OCI-LY7 (cell line): ENCODE measurements around the gene GNG11. TPM values are rescaled to one million over a fixed set of nuclear protein-coding genes. Genes with fewer than 3 reads are reported as not detected.

Experiments used
- BruUV-seq: library from RNA; stranded (reverse); fragments of 400-500 nt; replicated peaks from 2 replicates; lab custom pipeline; 2021; lab: Mats Ljungman, UMichigan
- CTCF ChIA-PET: fragments of 300-600 bp; sonication (Branson Sonifier 250); formaldehyde crosslinking; loops from one replicate; lab custom pipeline; 2022; ENCODE audit warnings: antibody characterized with exemption; ENCODE audit not compliant: unreplicated experiment; lab: Charles Lee
- POLR2A ChIA-PET: fragments of 300-600 bp; sonication (Branson Sonifier 250); formaldehyde crosslinking; loops from one replicate; lab custom pipeline; 2022; ENCODE audit warnings: antibody characterized with exemption; lab: Charles Lee
- DNase-seq: peaks from one replicate; pipeline ENCODE4 v3.0.0-alpha.2; 2015; ENCODE audit warnings: low spot score
- H2AFZ ChIP-seq: fragments of 200-600 bp; sonication (generic), shearing (Covaris generic); 2 replicates; pipeline ENCODE4 v1.6.1; 2014; ENCODE audit warnings: mild to moderate bottlenecking, antibody characterized with exemption, low read length, moderate library complexity
- H3K27ac ChIP-seq: fragments of 200-600 bp; sonication (generic); 2 replicates; pipeline ENCODE4 v1.5.1; 2014; ENCODE audit warnings: mixed run types, low read depth, mild to moderate bottlenecking, moderate library complexity, low read length, inconsistent platforms; ENCODE audit not compliant: poor library complexity, severe bottlenecking
- H3K36me3 ChIP-seq: fragments of 200-600 bp; sonication (generic); 2 replicates; pipeline ENCODE4 v1.6.1; 2014; ENCODE audit warnings: mild to moderate bottlenecking, antibody characterized with exemption, low read length, moderate library complexity, mixed read lengths; ENCODE audit not compliant: insufficient read depth
- H3K4me1 ChIP-seq: fragments of 200-600 bp; sonication (generic); 2 replicates; pipeline ENCODE4 v1.5.1; 2014; ENCODE audit warnings: mild to moderate bottlenecking, low read length; ENCODE audit not compliant: insufficient read depth, poor library complexity, severe bottlenecking
- H3K4me2 ChIP-seq: fragments of 200-600 bp; sonication (generic); 2 replicates; pipeline ENCODE4 v1.6.1; 2014; ENCODE audit warnings: mild to moderate bottlenecking, low read length
- H3K4me3 ChIP-seq: fragments of 200-600 bp; sonication (generic); 2 replicates; pipeline ENCODE4 v1.5.1; 2014; ENCODE audit warnings: mild to moderate bottlenecking, low read depth, low read length; ENCODE audit not compliant: poor library complexity, severe bottlenecking
- H3K79me2 ChIP-seq: fragments of 200-600 bp; sonication (generic); 2 replicates; pipeline ENCODE4 v1.6.1; 2016; ENCODE audit warnings: low read depth, mild to moderate bottlenecking, low read length, moderate library complexity, mixed read lengths; ENCODE audit not compliant: insufficient read depth
- H3K9me2 ChIP-seq: fragments of 200-600 bp; sonication (generic); 2 replicates; pipeline ENCODE4 v1.6.1; 2016; ENCODE audit warnings: mild to moderate bottlenecking, low read length, mixed read lengths; ENCODE audit not compliant: insufficient read depth
- H3K9me3 ChIP-seq: fragments of 200-600 bp; sonication (generic); 2 replicates; pipeline ENCODE4 v1.6.1; 2014; ENCODE audit warnings: mild to moderate bottlenecking, mixed run types, low read length, mixed read lengths
- H4K20me1 ChIP-seq: fragments of 200-600 bp; sonication (generic); 2 replicates; pipeline ENCODE4 v1.6.1; 2014; ENCODE audit warnings: mild to moderate bottlenecking, antibody characterized with exemption, low read length, moderate library complexity, mixed read lengths; ENCODE audit not compliant: insufficient read depth
- EZH2phosphoT487 ChIP-seq: fragments of 200-600 bp; sonication (generic); IDR thresholded peaks from 2 replicates; pipeline ENCODE4 v1.6.1; 2018; ENCODE audit warnings: low read depth, borderline replicate concordance, mild to moderate bottlenecking, mixed run types, antibody characterized with exemption, low read length, moderate library complexity, mixed read lengths
- intact Hi-C: fragments of 100-400 bp; cut with micrococcal nuclease; formaldehyde crosslinking; loops from one replicate; pipeline ENCODE4 v1.10.0; 2022; ENCODE audit not compliant: unreplicated experiment
- total RNA-seq, 2 experiments: library from RNA; depleted of rRNA in 1 of 2; stranded (reverse); fragments of >200 nt in 1 of 2; shearing (Covaris generic) in 1 of 2; gene quantifications; 2 replicates each; pipeline ENCODE4 v1.2.3, GENCODE V29; 2014 to 2022
- TF ChIP-seq, protein P1 (sequence below): fragments of 200-600 bp; sonication (generic); conservative IDR thresholded peaks from 2 replicates; pipeline ENCODE4 v1.5.1; 2014; ENCODE audit warnings: mild to moderate bottlenecking, antibody characterized with exemption, low read length, moderate library complexity, mixed read lengths

Gene GNG11
- total RNA-seq, 2 experiments from 2014 or later: 0.82 to 1.2 TPM

GRCh38 chr7:93964262-93964661 is 42.7 kb downstream of the GNG11 start:
- Histone ChIP-seq H3K27ac (no peak overlapping the region), H2AFZ (no peak overlapping the region), H3K36me3 (no peaks in the 10 kb centered on the region), H3K4me2 (no peak overlapping the region), H3K9me2 (no peaks in the 10 kb centered on the region), H4K20me1 (no peaks in the 10 kb centered on the region), H3K4me1 (no peaks in the 10 kb centered on the region), H3K4me3 (no peak overlapping the region), H3K79me2 (no peaks in the 10 kb centered on the region), H3K9me3 (no peaks in the 10 kb centered on the region)
- TF ChIP-seq, protein P1, sequence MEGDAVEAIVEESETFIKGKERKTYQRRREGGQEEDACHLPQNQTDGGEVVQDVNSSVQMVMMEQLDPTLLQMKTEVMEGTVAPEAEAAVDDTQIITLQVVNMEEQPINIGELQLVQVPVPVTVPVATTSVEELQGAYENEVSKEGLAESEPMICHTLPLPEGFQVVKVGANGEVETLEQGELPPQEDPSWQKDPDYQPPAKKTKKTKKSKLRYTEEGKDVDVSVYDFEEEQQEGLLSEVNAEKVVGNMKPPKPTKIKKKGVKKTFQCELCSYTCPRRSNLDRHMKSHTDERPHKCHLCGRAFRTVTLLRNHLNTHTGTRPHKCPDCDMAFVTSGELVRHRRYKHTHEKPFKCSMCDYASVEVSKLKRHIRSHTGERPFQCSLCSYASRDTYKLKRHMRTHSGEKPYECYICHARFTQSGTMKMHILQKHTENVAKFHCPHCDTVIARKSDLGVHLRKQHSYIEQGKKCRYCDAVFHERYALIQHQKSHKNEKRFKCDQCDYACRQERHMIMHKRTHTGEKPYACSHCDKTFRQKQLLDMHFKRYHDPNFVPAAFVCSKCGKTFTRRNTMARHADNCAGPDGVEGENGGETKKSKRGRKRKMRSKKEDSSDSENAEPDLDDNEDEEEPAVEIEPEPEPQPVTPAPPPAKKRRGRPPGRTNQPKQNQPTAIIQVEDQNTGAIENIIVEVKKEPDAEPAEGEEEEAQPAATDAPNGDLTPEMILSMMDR: no peak
- no peak for TF ChIP-seq EZH2phosphoT487
- DNase-seq: no peak
- ChIA-PET POLR2A (interaction anchor here (1.0 to 1.5 kb wide), 2 partner anchors 23 to 26 kb away, joined by 3 read pairs; no protein-coding TSS in a partner anchor), CTCF (no interaction called here)
- BruUV-seq: no TSS peak
- intact Hi-C loops: no loop called here

GRCh38 chr7:93964813-93965212 is 43.3 kb downstream of the GNG11 start:
- Histone ChIP-seq H3K36me3 (no peaks in the 10 kb centered on the region), H2AFZ (no peak overlapping the region), H3K9me2 (no peaks in the 10 kb centered on the region), H3K79me2 (no peaks in the 10 kb centered on the region), H3K4me1 (no peaks in the 10 kb centered on the region), H3K27ac (no peak overlapping the region), H3K4me3 (no peak overlapping the region), H3K4me2 (no peak overlapping the region), H3K9me3 (no peaks in the 10 kb centered on the region), H4K20me1 (no peaks in the 10 kb centered on the region)
- intact Hi-C loops: no loop called here
- ChIA-PET CTCF (no interaction called here), POLR2A (interaction anchor here (0.8 to 1.5 kb wide), 3 partner anchors 14 to 26 kb away, joined by 3 read pairs; no protein-coding TSS in a partner anchor)
- no TSS peak for BruUV-seq
- no peak for TF ChIP-seq EZH2phosphoT487
- TF ChIP-seq, protein P1: no peak
- no peak for DNase-seq

- TF ChIP-seq, protein P1: no peak
- no peak for TF ChIP-seq EZH2phosphoT487
- H3K27ac ChIP-seq: no peak overlapping the region
- DNase-seq: no peak
- no peaks in the 10 kb centered on the region for H3K79me2 ChIP-seq
- no peak overlapping the region for H3K4me2 ChIP-seq
- intact Hi-C loops: no loop called here
- ChIA-PET CTCF (no interaction called here), POLR2A (interaction anchor here (0.6 to 1.0 kb wide), 2 partner anchors 9 to 40 kb away, joined by 3 read pairs; no protein-coding TSS in a partner anchor)
- no peak overlapping the region for H3K4me3 ChIP-seq
- H3K4me1 ChIP-seq: no peaks in the 10 kb centered on the region
- no peaks in the 10 kb centered on the region for H3K36me3 ChIP-seq
- no peak overlapping the region for H2AFZ ChIP-seq
- no TSS peak for BruUV-seq
- H3K9me3 ChIP-seq: no peaks in the 10 kb centered on the region
- H4K20me1 ChIP-seq: no peaks in the 10 kb centered on the region
- H3K9me2 ChIP-seq: no peaks in the 10 kb centered on the region
Observed at GRCh38 chr7:93968911-93969620, 47.5 kb downstream of the GNG11 start.
